ENCODE results near the gene PAPLN.
"Not testable (repeated sequence)": the region's sequence is repeated elsewhere in the genome, so short reads cannot be mapped to it uniquely, and the experiment has no call there.

PAPLN gene

DNA sequence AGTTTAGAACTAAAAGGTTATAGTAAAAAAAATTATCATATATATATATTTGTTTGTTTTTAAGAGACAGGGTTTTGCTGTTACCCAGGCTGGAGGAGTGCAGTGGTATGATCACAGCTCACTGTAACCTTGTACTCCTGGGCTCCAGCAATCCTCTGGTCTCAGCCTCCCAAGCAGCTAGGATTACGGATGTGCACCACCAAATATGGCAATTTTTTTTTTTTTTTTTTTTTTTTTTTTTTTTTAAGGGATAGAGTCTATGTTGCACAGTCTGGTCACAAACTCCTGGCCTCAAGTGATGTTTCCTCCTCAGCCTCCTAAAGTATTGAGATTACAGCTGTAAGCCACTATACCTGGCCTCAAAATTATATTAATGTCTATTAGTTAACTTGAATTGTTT is 48.7 kb downstream of the PAPLN start:
- DNase-seq (ENCODE audit: low spot score): no peak

GRCh38 chr14:73286598-73286997 is 49.3 kb downstream of the PAPLN start:
- no peak for DNase-seq (ENCODE audit: low spot score)

DNA sequence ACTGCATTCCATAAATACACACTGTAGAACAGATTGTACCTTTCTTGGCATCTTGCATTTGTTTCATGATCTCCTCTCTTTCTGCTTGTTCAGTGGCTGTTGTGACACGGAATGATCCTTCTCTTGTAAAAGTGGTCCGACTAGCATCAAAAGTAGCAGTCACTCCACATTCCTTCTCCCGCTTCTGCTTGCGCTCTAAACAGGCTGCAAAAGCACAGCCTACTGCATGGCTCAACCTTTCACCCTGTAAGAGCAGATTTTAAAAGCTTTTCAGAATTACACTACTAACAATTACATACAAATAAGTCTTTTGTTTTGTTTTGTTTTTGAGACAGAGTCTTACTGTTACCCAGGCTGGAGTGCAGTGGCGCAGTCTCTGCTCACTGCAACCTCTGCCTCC is 49.8 kb downstream of the PAPLN start:
- no peak for DNase-seq (ENCODE audit: low spot score)

GRCh38 chr14:73289308-73289707 is 52.0 kb downstream of the PAPLN start:
- DNase-seq (ENCODE audit: low spot score): no peak

DNA sequence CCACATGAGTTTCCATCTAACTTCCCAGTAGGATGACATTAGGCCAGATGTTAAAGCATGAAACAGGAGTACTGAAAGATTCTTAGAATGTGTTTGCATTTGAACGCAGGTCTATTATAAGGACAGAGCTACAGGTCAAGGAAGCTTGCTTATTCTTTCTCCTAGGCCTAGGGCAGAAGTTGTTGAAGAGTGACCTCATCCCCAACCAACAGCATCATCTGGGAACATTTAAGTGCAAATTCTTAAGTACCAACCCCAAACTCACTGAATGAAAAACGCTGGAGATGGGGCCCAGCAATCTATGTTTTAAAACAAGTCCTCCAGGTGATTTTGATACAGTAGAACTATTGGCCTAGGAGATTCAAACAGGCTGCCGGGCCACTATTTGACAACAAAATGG is 52.4 kb downstream of the PAPLN start:
- DNase-seq (ENCODE audit: low spot score): no peak

- no peak for DNase-seq (ENCODE audit: low spot score)
These were observed 53.0 kb downstream of the PAPLN start for GRCh38 chr14:73290279-73290678.

DNA sequence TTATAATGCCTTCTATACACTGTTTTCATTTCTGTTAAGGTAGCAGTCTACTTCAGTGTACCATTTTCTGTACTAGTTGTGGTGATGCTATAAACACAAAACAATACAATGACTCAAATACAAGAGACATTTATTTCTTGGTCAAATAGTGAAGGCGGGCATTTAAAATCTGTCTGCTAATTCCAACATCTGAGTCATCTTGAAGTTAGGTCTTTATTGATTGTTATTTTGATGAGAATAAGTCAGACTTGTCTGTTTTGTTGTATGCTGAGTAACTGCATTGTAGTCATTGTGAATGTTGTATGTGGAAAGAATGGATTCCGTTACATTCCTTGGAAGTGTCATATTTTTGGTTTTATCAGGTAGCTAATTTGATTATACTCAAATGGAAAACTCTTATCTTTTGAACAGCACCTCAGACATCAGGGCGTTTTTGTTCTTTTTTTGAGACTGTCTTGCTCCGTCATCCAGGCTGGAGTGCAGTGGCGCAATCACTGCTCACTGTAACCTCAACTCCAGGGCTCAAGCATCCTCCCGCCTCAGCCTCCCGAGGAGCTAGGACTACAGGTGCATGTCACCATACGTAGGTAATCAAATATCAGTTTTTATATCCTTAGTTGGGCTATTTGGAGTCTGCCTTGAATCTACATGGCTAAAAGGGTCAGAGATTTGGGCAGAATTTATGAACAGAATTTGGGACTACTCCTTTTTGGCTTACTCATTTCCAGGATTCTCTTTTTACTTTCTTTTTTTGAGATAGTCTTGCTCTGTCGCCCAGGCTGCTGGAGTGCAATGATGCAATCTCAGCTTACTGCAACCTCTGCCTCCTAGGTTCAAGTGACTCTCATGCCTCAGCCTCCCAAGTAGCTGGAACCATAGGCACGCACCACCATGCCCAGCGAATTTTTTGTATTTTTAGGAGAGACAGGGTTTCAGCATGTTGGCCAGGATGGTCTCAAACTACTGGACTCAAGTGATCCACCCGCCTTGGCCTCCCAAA is 56.8 kb downstream of the PAPLN start:
- DNase-seq (ENCODE audit: low spot score): no peak

GRCh38 chr14:73295198-73295796 is 58.0 kb downstream of the PAPLN start:
- peak; percentile 30 for DNase-seq (ENCODE audit: low spot score)

GRCh38 chr14:73305499-73305898 is 68.2 kb downstream of the PAPLN start:
- DNase-seq (ENCODE audit: low spot score): no peak

DNA sequence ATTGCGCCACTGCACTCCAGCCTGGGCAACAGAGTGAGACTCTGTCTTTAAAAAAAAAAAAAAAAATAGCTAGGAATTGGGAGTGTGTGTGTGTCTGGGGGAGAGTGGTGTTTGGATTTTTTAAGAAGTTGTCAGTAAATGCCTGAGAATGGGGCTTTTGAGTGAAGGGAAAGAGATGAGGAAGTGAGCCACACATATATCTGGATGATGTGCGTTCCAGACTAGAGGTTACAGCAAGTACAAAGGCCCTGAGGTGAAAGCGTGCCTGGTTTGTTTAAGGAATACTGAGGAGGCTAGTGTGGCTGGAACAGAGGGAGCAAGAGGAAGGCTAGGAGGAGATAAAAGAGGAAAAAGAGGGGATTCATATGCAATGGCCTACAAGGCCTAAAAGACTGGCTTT is 70.0 kb downstream of the PAPLN start:
- DNase-seq (ENCODE audit: low spot score): no peak

GRCh38 chr14:73309207-73309606 is 71.9 kb downstream of the PAPLN start:
- DNase-seq (ENCODE audit: low spot score): not testable (repeated sequence)

DNA sequence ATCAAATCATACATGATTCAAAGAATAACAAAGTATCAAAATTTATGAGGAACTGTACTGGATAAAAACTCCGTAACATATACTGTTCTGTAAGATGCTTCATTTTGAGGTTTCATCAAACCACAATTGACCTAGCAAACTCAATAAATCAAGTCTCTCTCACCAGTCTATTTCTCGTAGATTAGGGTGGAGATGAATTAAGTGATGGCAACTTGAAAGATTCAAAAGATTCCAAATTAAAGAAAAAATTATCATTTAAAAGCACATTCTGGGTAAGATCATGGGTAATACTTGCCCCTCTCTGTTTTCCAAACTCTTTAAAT is 74.4 kb downstream of the PAPLN start:
- no peak for DNase-seq (ENCODE audit: low spot score)

- DNase-seq (ENCODE audit: low spot score): no peak
These were observed 75.4 kb downstream of the PAPLN start for GRCh38 chr14:73312687-73313086.

DNA sequence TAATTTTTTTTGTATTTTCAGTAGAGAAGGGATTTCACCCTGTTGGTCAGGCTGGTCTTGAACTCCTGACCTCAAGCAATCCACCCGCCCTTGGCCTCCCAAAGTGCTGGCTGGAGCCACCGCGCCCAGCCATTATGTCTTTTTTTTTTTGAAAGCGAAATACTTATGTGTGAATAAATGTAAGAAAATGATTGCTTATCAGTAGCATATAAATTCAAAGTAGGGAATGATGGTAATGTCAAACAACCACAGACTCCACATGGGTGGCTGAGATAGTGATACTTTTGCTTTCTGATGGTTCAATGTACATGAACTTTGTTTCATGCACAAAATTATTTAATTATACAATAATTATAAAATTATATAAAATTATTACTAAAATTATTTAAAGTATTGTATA is 75.8 kb downstream of the PAPLN start:
- no peak for DNase-seq (ENCODE audit: low spot score)

GRCh38 chr14:73323896-73324399 is 86.6 kb downstream of the PAPLN start:
- DNase-seq (ENCODE audit: low spot score): no peak

Small RNAs within 50 kb of the gene (small RNA-seq; reads per million reads assigned to genes)
- gene AC004858.1: 0 reads per million in 2 experiments
- 0 reads per million in 2 experiments for gene RNU6-419P
